HL-60/S4 treated with retinoic acid at 250 ng/mL for 4 days and 3 days (cell line): ENCODE data around the gene CORO7.

Source experiments
- in situ Hi-C: fragments of 300-500 bp; cut with MboI; formaldehyde crosslinking; loops from 2 replicates; pipeline ENCODE4 v1.7.0; 2022; ENCODE audit warnings: low sequenced_read_pairs

CORO7 gene

GRCh38 chr16:4313563-4314531 lies 102.5 kb downstream of the CORO7 start:
- in situ Hi-C loops: no loop called here

GRCh38 chr16:4309833-4310266 lies 106.5 kb downstream of the CORO7 start:
- in situ Hi-C loops: no loop called here

- in situ Hi-C loops: no loop called here
These were observed 107.1 kb downstream of the CORO7 start for GRCh38 chr16:4309102-4309832.

- in situ Hi-C loops: no loop called here
These were observed 109.0 kb downstream of the CORO7 start for GRCh38 chr16:4307215-4308037.

GRCh38 chr16:4306470-4307214 lies 109.8 kb downstream of the CORO7 start:
- in situ Hi-C loops: no loop called here
